H1 (cell line): ENCODE results near the gene PYY. TPM values are rescaled to one million over a fixed set of nuclear protein-coding genes. Genes with fewer than 3 reads are reported as not detected.

ENCODE experiments used
- BACH1 ChIP-seq: IDR thresholded peaks from 2 replicates; pipeline ENCODE4 v1.6.1; 2012; ENCODE audit warnings: low read length, improper control_type of control experiment
- CHD7 ChIP-seq: fragments of 300-600 bp; sonication (generic); IDR thresholded peaks from 2 replicates; pipeline ENCODE4 v1.7.1; 2012; ENCODE audit warnings: low read length, moderate library complexity, mild to moderate bottlenecking, inconsistent platforms; ENCODE audit not compliant: insufficient replicate concordance
- CTCF ChIP-seq, 3 experiments: IDR thresholded peaks; 1 replicate in 2 of 3; 2 replicates in 1 of 3; pipeline versions ENCODE4 v1.5.1 to v1.6.1; 2011; ENCODE audit warnings: low read length in 3 of 3, mild to moderate bottlenecking in 3 of 3, inconsistent platforms in 2 of 3, low read depth in 1 of 3, moderate library complexity in 1 of 3; ENCODE audit not compliant: insufficient read depth in 1 of 3; ENCODE audit errors: control extremely low read depth in 1 of 3
- JUN ChIP-seq: IDR thresholded peaks from 2 replicates; pipeline ENCODE4 v1.6.1; 2011; ENCODE audit warnings: low read depth, mild to moderate bottlenecking, improper control_type of control experiment, low read length
- KDM1A ChIP-seq: fragments of 200-600, 300-600 bp; sonication (generic); IDR thresholded peaks from 2 replicates; pipeline ENCODE4 v1.7.1; 2016; ENCODE audit warnings: mild to moderate bottlenecking, low read length, borderline replicate concordance
- RXRA ChIP-seq: IDR thresholded peaks from 2 replicates; pipeline ENCODE4 v1.6.1; 2011; ENCODE audit warnings: low read depth, mild to moderate bottlenecking, low read length, moderate library complexity; ENCODE audit not compliant: insufficient read depth
- ZNF274 ChIP-seq: IDR thresholded peaks from 2 replicates; pipeline ENCODE4 v1.7.0; 2012; ENCODE audit warnings: low read length, borderline replicate concordance; ENCODE audit errors: extremely low read depth
- polyA plus RNA-seq, 7 experiments: library from polyadenylated mRNA; depleted of rRNA in 3 of 7; stranded (reverse) in 5 of 7; unstranded in 2 of 7; fragments of >200 nt in 5 of 7; fragments of 200-250 nt in 2 of 7; gene quantifications; 1 replicate in 5 of 7; 2 replicates in 1 of 7; 4 replicates in 1 of 7; pipeline versions ENCODE4 v1.2.1 to v1.2.3, GENCODE V29; 2011 to 2013; ENCODE audit warnings: missing spikeins in 2 of 7, mixed read lengths in 2 of 7
- total RNA-seq: library from RNA; stranded (reverse); fragmentation: NEBNext Ultra II Directional; extraction: Animal tissue kit (Norgen Biotek cat#: 25700); gene quantifications from 2 replicates; pipeline ENCODE4 v1.2.1, GENCODE V29; 2021

PYY gene
- total and polyA plus RNA-seq, 2 of the 8 experiments (the other 6 are each of a cell fraction or from before 2014, with no cell fraction given), result 0.93 to 3.4 TPM

- TF ChIP-seq CHD7, result no peak
- TF ChIP-seq RXRA, result no peak
- no peak for TF ChIP-seq ZNF274
- no peak for TF ChIP-seq JUN
- no peak for TF ChIP-seq BACH1
- no peak for TF ChIP-seq KDM1A
- no peak for TF ChIP-seq CTCF (IDR thresholded peaks at IDR 0.05; ENCODE audit: control extremely low read depth in 1 of 3, insufficient read depth in 1 of 3, low read depth in 1 of 3, low read length in 3 of 3)
These were observed 2.5 kb upstream of the PYY start (continued) for GRCh38 chr17:43956222-43956621.
